Measurements from ENCODE around the gene CENPT. TPM values are rescaled to one million over a fixed set of nuclear protein-coding genes. Genes with fewer than 3 reads are reported as not detected.
A peak's percentile ranks its signal among the peaks of the same experiment; 100 is the strongest.

The CENPT gene
- total and polyA plus RNA-seq, 10 of the 15 experiments (the other 5 are each of a cell fraction or from before 2014, with no cell fraction given): 1.1 to 45.7 (median 24.5) TPM

- no peak for TF ChIP-seq CUX1 (IDR thresholded peaks at IDR 0.05; ENCODE audit: insufficient replicate concordance, low read depth, low read length)
- TF ChIP-seq CREM (IDR thresholded peaks at IDR 0.05; ENCODE audit: low read depth): no peak
- 0 out of 2 replicates have a peak, but pooled peaks have one; percentile 17 for TF ChIP-seq TCF3 (IDR thresholded peaks at IDR 0.05; ENCODE audit: borderline replicate concordance, insufficient read depth, low read depth, low read length)
- TF ChIP-seq ESRRA (IDR thresholded peaks at IDR 0.05; ENCODE audit: low read length): no peak
- no peak for TF ChIP-seq KAT2A (conservative IDR thresholded peaks at IDR 0.05; ENCODE audit: control insufficient read depth, low read depth, low read length)
- peak; percentile 25 for TF ChIP-seq RELA (IDR thresholded peaks at IDR 0.05; ENCODE audit: borderline replicate concordance, partially characterized antibody)
- TF ChIP-seq NFIC (IDR thresholded peaks at IDR 0.05; ENCODE audit: low read depth, low read length): no peak
- TF ChIP-seq POLR2AphosphoS5 (IDR thresholded peaks at IDR 0.05; ENCODE audit: low read length): no peak
- TF ChIP-seq KDM1A (IDR thresholded peaks at IDR 0.05; ENCODE audit: borderline replicate concordance): no peak
- TF ChIP-seq LARP7 (IDR thresholded peaks at IDR 0.05): 0 out of 2 replicates have a peak, but pooled peaks have one; percentile 51
- no peak for TF ChIP-seq BACH1 (IDR thresholded peaks at IDR 0.05; ENCODE audit: borderline replicate concordance)
- TF ChIP-seq, protein P1, sequence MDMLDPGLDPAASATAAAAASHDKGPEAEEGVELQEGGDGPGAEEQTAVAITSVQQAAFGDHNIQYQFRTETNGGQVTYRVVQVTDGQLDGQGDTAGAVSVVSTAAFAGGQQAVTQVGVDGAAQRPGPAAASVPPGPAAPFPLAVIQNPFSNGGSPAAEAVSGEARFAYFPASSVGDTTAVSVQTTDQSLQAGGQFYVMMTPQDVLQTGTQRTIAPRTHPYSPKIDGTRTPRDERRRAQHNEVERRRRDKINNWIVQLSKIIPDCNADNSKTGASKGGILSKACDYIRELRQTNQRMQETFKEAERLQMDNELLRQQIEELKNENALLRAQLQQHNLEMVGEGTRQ (IDR thresholded peaks at IDR 0.05; ENCODE audit: borderline replicate concordance, low read depth, low read length): no peak
- TF ChIP-seq PAX8 (IDR thresholded peaks at IDR 0.05): no peak
- no peak for TF ChIP-seq IRF3 (IDR thresholded peaks at IDR 0.05)
- no peak for TF ChIP-seq PBX3 (IDR thresholded peaks at IDR 0.05; ENCODE audit: insufficient replicate concordance, low read depth, low read length)
- no peak for TF ChIP-seq HDAC6 (IDR thresholded peaks at IDR 0.05; ENCODE audit: unreplicated experiment)
- TF ChIP-seq HDGF (IDR thresholded peaks at IDR 0.05): peak; percentile 81
- peak; percentile 86 to 92 (median 90) for TF ChIP-seq CTCF (IDR thresholded peaks at IDR 0.05 in 2 of 3, conservative IDR thresholded peaks at IDR 0.05 in 1 of 3; ENCODE audit: control insufficient read depth in 2 of 3, extremely low read depth in 1 of 3, insufficient read depth in 1 of 3, low read depth in 3 of 3, low read length in 3 of 3)
- TF ChIP-seq ZSCAN29 (IDR thresholded peaks at IDR 0.05): no peak
- TF ChIP-seq NR2F1 (conservative IDR thresholded peaks at IDR 0.05): 0 out of 2 replicates have a peak, but pooled peaks have one; percentile 20
- no peak for TF ChIP-seq MTA2 (IDR thresholded peaks at IDR 0.05; ENCODE audit: low read depth)
- TF ChIP-seq DPF2 (IDR thresholded peaks at IDR 0.05): no peak
Measured at GRCh38 chr16:67883872-67884261, 36.4 kb upstream of the CENPT start (continued).

Measured in GM12878 (cell line).